8988T (cell line): ENCODE results near the gene TUNAR.

Experiments used
- DNase-seq: peaks from one replicate; pipeline ENCODE4 v3.0.0; 2011

TUNAR gene

GRCh38 chr14:95875831-95876760 is 536 bp upstream of the TUNAR start:
- no peak for DNase-seq

GRCh38 chr14:95877633-95878032 is 1.0 kb downstream of the TUNAR start:
- no peak for DNase-seq

- no peak for DNase-seq
Measured at GRCh38 chr14:95884377-95884776, 7.7 kb downstream of the TUNAR start.

GRCh38 chr14:95885278-95885677 is 8.6 kb downstream of the TUNAR start:
- DNase-seq = no peak

GRCh38 chr14:95885866-95886265 is 9.2 kb downstream of the TUNAR start:
- DNase-seq = no peak

GRCh38 chr14:95886366-95887056 is 9.9 kb downstream of the TUNAR start:
- no peak for DNase-seq

- no peak for DNase-seq
Measured at GRCh38 chr14:95887351-95887750, 10.7 kb downstream of the TUNAR start.

- no peak for DNase-seq
Measured at GRCh38 chr14:95889236-95889979, 12.8 kb downstream of the TUNAR start.

GRCh38 chr14:95891742-95892141 is 15.1 kb downstream of the TUNAR start:
- DNase-seq = no peak

- DNase-seq = no peak
Measured at GRCh38 chr14:95892142-95892541, 15.5 kb downstream of the TUNAR start.

GRCh38 chr14:95895720-95896119 is 19.1 kb downstream of the TUNAR start:
- peak; percentile 56 for DNase-seq

GRCh38 chr14:95896498-95897135 is 20.0 kb downstream of the TUNAR start:
- no peak for DNase-seq

GRCh38 chr14:95897280-95897679 is 20.6 kb downstream of the TUNAR start:
- no peak for DNase-seq

- no peak for DNase-seq
Measured at GRCh38 chr14:95901054-95901453, 24.4 kb downstream of the TUNAR start.

GRCh38 chr14:95902273-95902826 is 25.7 kb downstream of the TUNAR start:
- DNase-seq = no peak

GRCh38 chr14:95903165-95903564 is 26.5 kb downstream of the TUNAR start:
- no peak for DNase-seq

- no peak for DNase-seq
Measured at GRCh38 chr14:95903616-95904107, 27.0 kb downstream of the TUNAR start.

GRCh38 chr14:95906591-95906990 is 30.0 kb downstream of the TUNAR start:
- DNase-seq = no peak

- DNase-seq = no peak
Measured at GRCh38 chr14:95910628-95911027, 34.0 kb downstream of the TUNAR start.

- DNase-seq = no peak
Measured at GRCh38 chr14:95911456-95911855, 34.8 kb downstream of the TUNAR start.

- no peak for DNase-seq
Measured at GRCh38 chr14:95915330-95915729, 38.7 kb downstream of the TUNAR start.

- no peak for DNase-seq
Measured at GRCh38 chr14:95918466-95918865, 41.8 kb downstream of the TUNAR start.
